Smooth muscle cell (in vitro differentiated cells): Measurements from ENCODE around the gene CALM1. TPM values are rescaled to one million over a fixed set of nuclear protein-coding genes. Genes with fewer than 3 reads are reported as not detected.

Source experiments
- DNase-seq: peaks from one replicate; lab custom pipeline; 2025; ENCODE audit not compliant: unreplicated experiment; lab: John Stamatoyannopoulos, UW
- H2AFZ ChIP-seq: fragments of 200-600 bp; sonication (generic); 2 replicates; pipeline ENCODE4 v1.6.0; 2016; ENCODE audit warnings: antibody characterized with exemption, low read depth, mild to moderate bottlenecking
- H3F3A ChIP-seq: fragments of 200-600 bp; sonication (generic); 2 replicates; pipeline ENCODE4 v1.6.0; 2017; ENCODE audit warnings: antibody characterized with exemption, low read depth
- H3K27ac ChIP-seq: fragments of 200-600 bp; sonication (generic); 2 replicates; pipeline ENCODE4 v1.5.1; 2016; ENCODE audit warnings: low read depth, mild to moderate bottlenecking
- H3K27me3 ChIP-seq: fragments of 200-600 bp; sonication (generic); 2 replicates; pipeline ENCODE4 v1.6.1; 2016; ENCODE audit warnings: low read depth, mild to moderate bottlenecking
- H3K36me3 ChIP-seq: fragments of 200-600 bp; sonication (generic); 2 replicates; pipeline ENCODE4 v1.5.1; 2016; ENCODE audit warnings: low read depth
- H3K4me1 ChIP-seq: fragments of 200-600 bp; sonication (generic); 2 replicates; pipeline ENCODE4 v1.5.1; 2016; ENCODE audit warnings: low read depth
- H3K4me2 ChIP-seq: fragments of 200-600 bp; sonication (generic); 2 replicates; pipeline ENCODE4 v1.6.0; 2016; ENCODE audit warnings: mild to moderate bottlenecking
- H3K4me3 ChIP-seq: fragments of 200-600 bp; sonication (generic); 2 replicates; pipeline ENCODE4 v1.5.1; 2016; ENCODE audit warnings: mild to moderate bottlenecking
- H3K79me2 ChIP-seq: fragments of 200-600 bp; sonication (generic); 2 replicates; pipeline ENCODE4 v1.6.0; 2016; ENCODE audit warnings: low read depth, mild to moderate bottlenecking
- H3K9ac ChIP-seq: fragments of 200-600 bp; sonication (generic); 2 replicates; pipeline ENCODE4 v1.6.0; 2016; ENCODE audit warnings: low read depth
- H3K9me3 ChIP-seq: fragments of 200-600 bp; sonication (generic); replicated peaks from 2 replicates; pipeline ENCODE4 v1.5.1; 2016; ENCODE audit warnings: low read depth
- H4K20me1 ChIP-seq: fragments of 200-600 bp; sonication (generic); 2 replicates; pipeline ENCODE4 v1.6.0; 2016; ENCODE audit warnings: low read depth
- CTCF ChIP-seq: fragments of 200-600 bp; sonication (generic); IDR thresholded peaks from 2 replicates; pipeline ENCODE4 v1.5.1; 2017; ENCODE audit warnings: borderline replicate concordance, mild to moderate bottlenecking, antibody characterized with exemption; ENCODE audit not compliant: insufficient read depth, poor library complexity, severe bottlenecking
- WGBS: methylation state at CpG from one replicate; pipeline ENCODE4 v1.1.7; 2016; ENCODE audit warnings: low lambda C conversion rate; 5-methylcytosine and 5-hydroxymethylcytosine counted together
- polyA plus RNA-seq: library from polyadenylated mRNA; unstranded; fragments of >200 nt; fragmentation: Nextera tagmentation; extraction: Ambion mirVana; gene quantifications from 2 replicates; pipeline ENCODE4 v1.2.1, GENCODE V29; 2016
- total RNA-seq: library from RNA; depleted of rRNA; stranded (reverse); fragments of >200 nt; gene quantifications from 2 replicates; pipeline ENCODE4 v1.2.3, GENCODE V29; 2014

CALM1 gene
- total and polyA plus RNA-seq, 2 experiments from 2014 or later, result 302 to 545 TPM

DNA sequence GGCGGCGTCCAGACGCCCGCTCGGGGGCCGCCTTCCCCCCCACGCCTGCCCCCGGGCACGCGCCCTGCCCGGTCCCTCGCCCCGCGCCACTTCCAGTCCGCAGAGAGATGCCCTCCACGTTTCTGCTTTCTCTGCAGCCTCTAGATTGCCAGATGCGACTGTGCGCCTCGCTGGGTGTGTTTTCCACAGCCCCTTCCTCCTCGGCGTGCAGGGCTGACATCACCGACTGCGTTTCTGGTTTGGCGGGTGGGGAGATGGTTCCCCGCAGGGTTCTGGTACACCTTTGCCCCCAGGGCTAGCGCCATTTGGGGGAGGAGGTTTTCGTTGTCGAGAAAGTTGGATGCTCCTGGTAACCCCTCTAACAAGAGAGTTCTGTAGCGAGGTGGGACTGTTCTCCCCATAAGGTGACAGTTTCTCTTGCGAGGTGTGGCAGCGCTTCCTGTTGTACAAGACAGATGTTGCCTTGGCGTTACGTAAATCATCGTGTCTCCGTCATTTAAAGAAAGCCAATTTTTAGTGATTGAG is 1.5 kb downstream of the CALM1 start:
- 4% methylated on average over 25 of the region's 35 CpGs for WGBS

DNA sequence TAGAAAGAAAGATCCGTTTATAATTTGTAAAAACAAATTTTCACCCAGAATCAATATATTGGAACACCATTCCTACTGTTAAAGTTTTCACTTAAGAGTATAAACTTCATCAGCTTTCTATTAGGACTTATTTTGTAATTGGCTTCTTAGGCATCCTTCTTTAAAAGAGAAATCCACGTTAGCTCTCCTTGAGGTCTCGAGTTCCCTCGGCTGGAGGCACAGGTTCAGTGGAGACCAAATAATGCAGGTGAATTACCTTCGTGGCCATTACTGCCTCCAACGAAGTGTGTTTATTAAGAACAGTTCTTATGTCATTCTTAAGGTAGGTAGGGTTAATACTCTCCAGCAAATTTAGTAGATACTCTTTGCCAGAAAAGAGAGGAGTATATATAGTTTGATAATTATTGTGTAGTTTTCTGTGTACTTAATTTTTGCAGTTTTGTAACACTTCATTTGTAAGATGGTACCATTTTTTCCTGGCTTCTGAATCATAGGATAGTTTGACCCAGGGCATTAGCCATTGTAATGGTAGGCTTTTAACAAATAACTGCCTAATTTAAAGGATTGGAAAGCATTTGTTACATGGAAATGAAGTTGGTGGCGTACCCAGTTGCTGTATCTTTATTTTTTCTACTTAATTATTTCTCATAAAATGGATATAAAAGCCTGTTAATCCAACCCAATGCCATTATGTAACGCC is 2.2 kb downstream of the CALM1 start:
- Histone ChIP-seq H4K20me1 (peaks cover 69% of the 10 kb centered on the region), H3K79me2 (peaks cover 62% of the 10 kb centered on the region), H3F3A (peaks cover 42% of the 10 kb centered on the region), H3K27me3 (no peaks in the 10 kb centered on the region), H3K4me3 (peak overlapping the region; percentile 98), H3K4me1 (peaks cover 20% of the 10 kb centered on the region), H2AFZ (no peak overlapping the region), H3K27ac (peak overlapping the region; percentile 57), H3K9ac (peak overlapping the region; percentile 81), H3K9me3 (no peaks in the 10 kb centered on the region), H3K4me2 (peak overlapping the region; percentile 94), H3K36me3 (peaks cover 23% of the 10 kb centered on the region)
- WGBS, result 43% methylated on average over 8 of the region's 8 CpGs
- no peak for TF ChIP-seq CTCF
- DNase-seq, result no peak

More for the DNA sequence above, 1.5 kb downstream of the CALM1 start:
- Histone ChIP-seq H2AFZ (no peak overlapping the region), H4K20me1 (peaks cover 63% of the 10 kb centered on the region), H3K9me3 (no peaks in the 10 kb centered on the region), H3K4me3 (peak overlapping the region; percentile 98), H3K4me1 (peaks cover 20% of the 10 kb centered on the region), H3K36me3 (peaks cover 17% of the 10 kb centered on the region), H3K79me2 (peaks cover 61% of the 10 kb centered on the region), H3K4me2 (peak overlapping the region; percentile 94), H3K9ac (peak overlapping the region; percentile 81), H3F3A (peaks cover 36% of the 10 kb centered on the region), H3K27me3 (no peaks in the 10 kb centered on the region), H3K27ac (peak overlapping the region; percentile 57)
- TF ChIP-seq CTCF, result no peak
- DNase-seq, result peak; percentile 31

DNA sequence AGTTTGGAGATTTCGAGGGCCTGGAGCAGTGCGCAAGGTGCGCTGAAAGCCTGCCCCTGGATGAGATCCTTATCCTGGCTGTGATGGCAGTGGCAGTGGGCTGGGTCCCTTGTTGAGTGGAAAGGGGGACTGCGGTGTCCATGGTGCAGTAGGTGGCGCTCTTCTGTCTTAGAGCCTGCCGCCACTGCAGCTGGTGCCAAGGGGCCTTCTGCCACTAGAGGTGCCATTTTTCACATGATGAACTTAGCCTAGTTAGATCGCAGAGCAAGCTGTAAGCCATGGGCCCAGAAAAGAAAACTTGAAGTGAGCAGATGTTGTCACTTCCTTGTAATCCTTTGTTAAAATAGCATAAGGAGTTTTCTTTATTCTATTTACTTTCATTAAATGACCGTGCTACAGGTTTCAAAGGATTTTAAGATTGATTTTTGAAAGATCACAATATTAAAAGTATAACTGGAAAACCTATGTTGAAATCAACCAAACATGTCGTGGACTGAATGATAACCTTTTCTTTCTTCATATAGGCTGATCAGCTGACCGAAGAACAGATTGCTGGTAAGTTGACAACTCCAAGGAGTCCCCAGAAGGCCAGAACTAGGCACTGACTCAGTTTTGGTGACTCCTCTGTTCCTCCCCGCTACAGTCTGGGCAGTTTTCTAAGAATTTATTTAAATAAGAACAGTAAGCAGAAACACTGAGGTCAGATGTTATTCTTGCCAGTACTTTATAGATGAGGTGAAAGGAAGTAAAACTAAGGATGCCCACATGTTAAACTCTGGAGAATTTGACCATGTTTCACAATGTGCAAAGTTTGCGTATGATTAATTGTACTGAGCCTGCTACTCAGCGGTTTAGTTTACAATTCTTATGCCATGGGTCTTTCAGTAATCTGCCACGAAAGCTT is 3.0 kb downstream of the CALM1 start:
- Histone ChIP-seq H3K79me2 (peaks cover 62% of the 10 kb centered on the region), H4K20me1 (peaks cover 77% of the 10 kb centered on the region)

More for the DNA sequence above, 3.0 kb downstream of the CALM1 start:
- H3K4me2 ChIP-seq, result peak overlapping the region; percentile 94
- no peak overlapping the region for H2AFZ ChIP-seq
- H3K27me3 ChIP-seq, result no peaks in the 10 kb centered on the region
- DNase-seq, result peak; percentile 33
- peaks cover 20% of the 10 kb centered on the region for H3K4me1 ChIP-seq
- no peaks in the 10 kb centered on the region for H3K9me3 ChIP-seq
- peaks cover 31% of the 10 kb centered on the region for H3K36me3 ChIP-seq
- 45% methylated on average over 14 of the region's 14 CpGs for WGBS
- no peak overlapping the region for H3K9ac ChIP-seq
- H3F3A ChIP-seq, result peaks cover 50% of the 10 kb centered on the region
- H3K27ac ChIP-seq, result peak overlapping the region; percentile 57
- peak; percentile 94 for TF ChIP-seq CTCF
- peak overlapping the region; percentile 98 for H3K4me3 ChIP-seq
